Spleen (tissue), 11 donors: ENCODE results near the gene CNDP1. TPM values are rescaled to one million over a fixed set of nuclear protein-coding genes. Genes with fewer than 3 reads are reported as not detected.

Experiments used
- DNase-seq: peaks from one replicate; pipeline ENCODE4 v3.0.0-alpha.2; 2020
- H3K27ac ChIP-seq, 8 donors: fragments of 200-600 bp; sonication (generic) in 7 of 8; 1 replicate in 4 of 8; 2 replicates in 4 of 8; pipeline versions ENCODE4 v1.5.0 to v1.8.0; 2016 to 2021; ENCODE audit warnings: inconsistent platforms in 4 of 8, mild to moderate bottlenecking in 4 of 8, moderate library complexity in 1 of 8
- H3K27me3 ChIP-seq, 7 donors: fragments of 200-600 bp; sonication (generic) in 6 of 7; replicated peaks in 1 of 7; 1 replicate in 4 of 7; 2 replicates in 3 of 7; pipeline versions ENCODE4 v1.5.0 to v1.8.0; 2016 to 2021; ENCODE audit warnings: inconsistent platforms in 3 of 7, mild to moderate bottlenecking in 1 of 7
- H3K36me3 ChIP-seq, 6 donors: fragments of 200-600 bp; sonication (generic) in 5 of 6; 1 replicate in 4 of 6; 2 replicates in 2 of 6; pipeline versions ENCODE4 v1.5.0 to v1.8.0; 2016 to 2021; ENCODE audit warnings: inconsistent platforms in 2 of 6
- H3K4me1 ChIP-seq, 6 donors: fragments of 200-600 bp; sonication (generic) in 5 of 6; 1 replicate in 3 of 6; 2 replicates in 3 of 6; pipeline versions ENCODE4 v1.5.0 to v1.8.0; 2016 to 2021; ENCODE audit warnings: inconsistent platforms in 3 of 6
- H3K4me3 ChIP-seq, 8 donors: fragments of 200-600 bp; sonication (generic) in 7 of 8; 1 replicate in 4 of 8; 2 replicates in 4 of 8; pipeline versions ENCODE4 v1.5.0 to v1.8.0; 2016 to 2021; ENCODE audit warnings: inconsistent platforms in 4 of 8, mild to moderate bottlenecking in 4 of 8, moderate library complexity in 2 of 8
- H3K9me3 ChIP-seq, 8 donors: fragments of 200-600 bp; sonication (generic) in 7 of 8; 1 replicate in 4 of 8; 2 replicates in 4 of 8; pipeline versions ENCODE4 v1.5.0 to v1.8.0; 2016 to 2021; ENCODE audit warnings: inconsistent platforms in 4 of 8
- POLR2A ChIP-seq, 3 donors: fragments of 450-650 bp; IDR thresholded peaks; one replicate each; pipeline ENCODE4 v1.5.1; 2017; ENCODE audit warnings: antibody characterized with exemption in 3 of 3, mild to moderate bottlenecking in 1 of 3
- POLR2AphosphoS5 ChIP-seq, 3 donors: sonication (generic); formaldehyde crosslinking; IDR thresholded peaks; one replicate each; pipeline ENCODE4 v1.5.1; 2017; ENCODE audit warnings: antibody characterized with exemption in 3 of 3
- WGBS, 5 donors: extraction: QIAGEN DNeasy Blood & Tissue Kit in 3 of 5; methylation state at CpG; one replicate each; pipeline versions ENCODE4 v1.1.5 to v1.1.7; 2013 to 2018; 5-methylcytosine and 5-hydroxymethylcytosine counted together
- intact Hi-C: fragments of 100-400 bp; cut with DNase I; formaldehyde crosslinking; loops from one replicate; pipeline ENCODE4 v1.15.0; 2023; ENCODE audit warnings: low total_unique reads
- polyA plus RNA-seq, 3 donors: library from polyadenylated mRNA; stranded (reverse); fragments of 200-250 nt; gene quantifications; one replicate each; pipeline ENCODE4 v1.2.1, GENCODE V29; 2013
- total RNA-seq, 7 donors: library from RNA; depleted of rRNA in 3 of 7; stranded (reverse); fragments of >200 nt in 3 of 7; fragmentation: NEBNext Ultra II Directional in 4 of 7; extraction: Animal tissue kit (Norgen Biotek cat#: 25700) in 4 of 7; gene quantifications; one replicate each; pipeline versions ENCODE4 v1.1.0 to v1.2.1, GENCODE V29; 2016 to 2021
- TF ChIP-seq, protein P1 (sequence below), 11 experiments: fragments of 200-600 bp in 7 of 11; fragments of 450-650 bp in 4 of 11; sonication (generic) in 4 of 11; IDR thresholded peaks in 8 of 11; conservative IDR thresholded peaks in 3 of 11; 1 replicate in 7 of 11; 2 replicates in 4 of 11; pipeline versions ENCODE4 v1.4.0 to v1.8.0; 2016 to 2021; ENCODE audit warnings: antibody characterized with exemption in 11 of 11, inconsistent platforms in 4 of 11, mild to moderate bottlenecking in 1 of 11
- donor health status: healthy with polysubstance abuse.
- donor health status: DM: no; HTN: no; CAD: no; lungs with moderate emphysema.
- donor health status: DM: no; HTN: no; CAD: no.
- donor health status: Bipolar disorder and iron deficiency.
- donor health status: healthy.
- donor health status: DM: no; HTN: no; CAD: no.
- donor health status: DM: yes; HTN: yes; CAD: no.

The CNDP1 gene
- total and polyA plus RNA-seq, 10 donors = 0.03 to 0.59 (median 0.18) TPM; not detected in 2

DNA sequence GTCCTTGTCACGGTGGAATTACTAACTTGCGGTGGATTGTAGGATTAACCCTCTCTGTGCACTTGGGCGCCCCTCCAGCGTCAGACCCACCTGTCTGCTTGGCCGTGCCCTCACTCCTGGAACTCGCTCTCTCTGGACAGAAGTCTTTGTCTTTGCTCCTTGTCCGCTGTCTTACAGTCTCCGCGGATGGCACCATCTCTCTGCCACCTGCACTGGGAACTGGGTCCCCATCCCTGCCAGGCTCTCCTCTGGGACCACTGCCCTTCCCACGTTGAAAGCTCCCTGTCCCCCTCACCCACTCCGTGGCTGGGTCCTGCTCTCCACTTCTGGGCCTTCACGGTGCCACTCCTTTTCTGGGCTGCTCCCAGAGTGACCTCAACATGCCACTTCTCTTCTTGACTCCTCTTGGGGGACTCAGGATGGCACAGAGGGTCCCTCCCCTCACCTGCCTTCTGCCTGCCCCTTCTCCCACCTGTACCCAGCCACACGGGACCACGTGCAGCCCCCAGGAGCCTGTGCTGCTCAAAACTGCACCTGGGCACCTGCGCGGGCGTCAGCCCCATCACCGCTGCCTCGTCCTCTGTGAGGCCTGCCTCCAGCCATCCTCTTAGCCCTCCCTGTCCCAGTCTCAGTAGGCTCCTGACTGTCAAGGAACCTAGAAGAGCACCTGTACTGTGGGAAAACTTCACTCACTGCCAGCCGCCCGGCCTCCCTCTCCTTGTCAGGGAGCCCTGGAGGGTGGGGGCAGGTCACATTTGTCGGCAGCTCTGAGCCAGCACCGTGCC is 27.0 kb upstream of the CNDP1 start:
- Histone ChIP-seq H3K27me3 (no peaks in the 10 kb centered on the region), H3K36me3 (peaks cover 0 to 100% (median 92%) of the 10 kb centered on the region in 6 donors)
- intact Hi-C loops = no loop called here

DNA sequence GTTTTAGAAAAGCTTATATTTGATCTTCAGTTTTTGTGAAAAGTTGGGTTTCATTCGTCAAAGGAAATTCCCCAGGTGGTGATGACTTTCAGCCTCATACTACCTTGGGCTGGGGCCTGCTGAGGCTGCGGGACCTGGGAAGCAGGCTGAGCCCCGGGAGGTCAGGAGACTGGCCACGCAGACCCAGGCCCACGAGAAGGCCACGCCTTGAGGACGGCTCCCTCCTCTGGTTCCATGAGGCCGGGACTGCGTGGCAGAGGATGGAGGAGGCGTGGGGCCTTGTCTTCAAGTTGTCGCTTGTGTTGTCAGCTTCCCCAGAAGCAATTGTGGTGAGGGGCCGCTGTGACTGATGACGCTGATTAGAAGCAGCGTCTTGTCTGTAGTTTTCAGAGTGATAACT is 26.4 kb upstream of the CNDP1 start:
- Histone ChIP-seq H3K9me3 (no peaks in the 10 kb centered on the region), H3K4me3 (no peak overlapping the region), H3K27me3 (no peaks in the 10 kb centered on the region), H3K4me1 (peaks cover 6 to 42% (median 36%) of the 10 kb centered on the region in 6 donors), H3K36me3 (peaks cover 0 to 100% (median 92%) of the 10 kb centered on the region in 6 donors), H3K27ac (no peak overlapping the region)
- no peak for TF ChIP-seq POLR2AphosphoS5 (IDR thresholded peaks at IDR 0.05)
- TF ChIP-seq, protein P1, sequence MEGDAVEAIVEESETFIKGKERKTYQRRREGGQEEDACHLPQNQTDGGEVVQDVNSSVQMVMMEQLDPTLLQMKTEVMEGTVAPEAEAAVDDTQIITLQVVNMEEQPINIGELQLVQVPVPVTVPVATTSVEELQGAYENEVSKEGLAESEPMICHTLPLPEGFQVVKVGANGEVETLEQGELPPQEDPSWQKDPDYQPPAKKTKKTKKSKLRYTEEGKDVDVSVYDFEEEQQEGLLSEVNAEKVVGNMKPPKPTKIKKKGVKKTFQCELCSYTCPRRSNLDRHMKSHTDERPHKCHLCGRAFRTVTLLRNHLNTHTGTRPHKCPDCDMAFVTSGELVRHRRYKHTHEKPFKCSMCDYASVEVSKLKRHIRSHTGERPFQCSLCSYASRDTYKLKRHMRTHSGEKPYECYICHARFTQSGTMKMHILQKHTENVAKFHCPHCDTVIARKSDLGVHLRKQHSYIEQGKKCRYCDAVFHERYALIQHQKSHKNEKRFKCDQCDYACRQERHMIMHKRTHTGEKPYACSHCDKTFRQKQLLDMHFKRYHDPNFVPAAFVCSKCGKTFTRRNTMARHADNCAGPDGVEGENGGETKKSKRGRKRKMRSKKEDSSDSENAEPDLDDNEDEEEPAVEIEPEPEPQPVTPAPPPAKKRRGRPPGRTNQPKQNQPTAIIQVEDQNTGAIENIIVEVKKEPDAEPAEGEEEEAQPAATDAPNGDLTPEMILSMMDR (IDR thresholded peaks at IDR 0.05 in 8 of 11, conservative IDR thresholded peaks at IDR 0.05 in 3 of 11) = no peak
- no peak for TF ChIP-seq POLR2A (IDR thresholded peaks at IDR 0.05)
- WGBS, 5 donors = 92 to 97% (median 95%) methylated on average over 14 of the region's 14 CpGs
- peak; percentile 67 for DNase-seq
- intact Hi-C loops = no loop called here

More for the DNA sequence above, 27.0 kb upstream of the CNDP1 start:
- Histone ChIP-seq H3K27ac (peak overlapping the region in 3 of 8 donors; percentile 6 to 37 (median 22)), H3K4me3 (no peak overlapping the region), H3K9me3 (no peaks in the 10 kb centered on the region), H3K4me1 (peaks cover 6 to 49% (median 38%) of the 10 kb centered on the region in 6 donors)
- no peak for TF ChIP-seq POLR2A (IDR thresholded peaks at IDR 0.05)
- TF ChIP-seq, protein P1 (IDR thresholded peaks at IDR 0.05 in 8 of 11, conservative IDR thresholded peaks at IDR 0.05 in 3 of 11) = no peak
- WGBS, 5 donors = 82 to 91% (median 90%) methylated on average over 21 to 23 of the region's 23 CpGs
- peak; percentile 66 for DNase-seq

DNA sequence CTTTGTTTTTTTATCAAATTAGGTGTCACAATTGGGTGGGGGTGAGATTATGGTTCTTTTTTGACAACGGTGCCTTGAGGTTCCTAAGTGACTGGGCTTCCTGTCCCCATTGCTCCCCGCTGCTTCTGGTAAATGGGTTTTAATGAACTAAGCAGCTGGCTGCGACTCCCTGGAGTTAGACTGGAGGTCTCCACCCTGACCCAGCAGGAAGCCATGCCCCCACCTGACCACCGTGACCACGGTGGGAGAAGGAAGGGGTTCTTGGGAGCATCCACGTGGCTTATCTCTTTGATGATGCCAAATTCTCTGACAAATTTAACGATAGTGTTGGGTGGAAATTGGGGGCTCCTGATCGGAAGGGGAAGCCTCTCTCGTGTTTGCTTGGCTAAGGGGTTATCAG is 25.9 kb upstream of the CNDP1 start:
- Histone ChIP-seq H3K4me3 (no peak overlapping the region), H3K36me3 (peaks cover 0 to 100% (median 92%) of the 10 kb centered on the region in 6 donors), H3K27ac (peak overlapping the region in 1 of 8 donors; percentile 21), H3K27me3 (no peaks in the 10 kb centered on the region), H3K9me3 (no peaks in the 10 kb centered on the region), H3K4me1 (peaks cover 6 to 38% (median 36%) of the 10 kb centered on the region in 6 donors)
- peak; percentile 35 for DNase-seq
- no peak for TF ChIP-seq POLR2AphosphoS5 (IDR thresholded peaks at IDR 0.05)
- TF ChIP-seq POLR2A (IDR thresholded peaks at IDR 0.05) = no peak
- TF ChIP-seq, protein P1 (IDR thresholded peaks at IDR 0.05 in 8 of 11, conservative IDR thresholded peaks at IDR 0.05 in 3 of 11) = no peak
- 68 to 76% (median 72%) methylated on average over 9 of the region's 9 CpGs for WGBS, 5 donors
- intact Hi-C loops = no loop called here

DNA sequence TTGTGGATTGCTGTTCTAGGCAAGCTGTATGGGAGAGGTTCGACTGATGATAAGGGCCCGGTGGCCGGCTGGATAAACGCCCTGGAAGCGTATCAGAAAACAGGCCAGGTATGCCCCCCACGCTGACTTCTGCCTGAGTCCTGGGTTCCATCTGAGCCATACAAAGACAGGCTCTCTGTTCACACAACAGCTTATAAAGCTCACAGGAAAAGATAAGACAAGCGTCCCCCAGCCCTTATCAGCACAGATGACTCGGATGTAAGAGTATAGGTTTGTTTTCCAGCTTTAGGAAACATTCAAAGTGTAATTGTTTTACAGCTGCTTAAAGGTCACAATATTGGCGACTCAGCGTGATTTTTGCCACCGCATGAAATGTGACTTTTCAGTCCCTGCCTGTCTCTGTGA is 25.5 kb upstream of the CNDP1 start:
- 65 to 88% (median 80%) methylated on average over 11 of the region's 11 CpGs for WGBS, 5 donors
- Histone ChIP-seq H3K9me3 (no peaks in the 10 kb centered on the region), H3K4me3 (no peak overlapping the region), H3K36me3 (peaks cover 0 to 100% (median 94%) of the 10 kb centered on the region in 6 donors), H3K4me1 (peaks cover 6 to 37% (median 35%) of the 10 kb centered on the region in 6 donors), H3K27me3 (no peaks in the 10 kb centered on the region), H3K27ac (peak overlapping the region in 1 of 8 donors; percentile 21)
- intact Hi-C loops = no loop called here
- peak; percentile 53 for DNase-seq
- TF ChIP-seq, protein P1 (IDR thresholded peaks at IDR 0.05 in 8 of 11, conservative IDR thresholded peaks at IDR 0.05 in 3 of 11) = no peak
- TF ChIP-seq POLR2AphosphoS5 (IDR thresholded peaks at IDR 0.05) (no peak), POLR2A (IDR thresholded peaks at IDR 0.05) (no peak)
